ENCODE measurements around the gene PLCB2.
A peak's percentile ranks its signal among the peaks of the same experiment; 100 is the strongest.

Gene PLCB2

GRCh38 chr15:40250771-40251483 lies 56.8 kb downstream of the PLCB2 start:
- no peak for DNase-seq (ENCODE audit: low read depth in 2 of 2)

- no peak for DNase-seq (ENCODE audit: low read depth in 2 of 2)
These were observed 57.5 kb downstream of the PLCB2 start for GRCh38 chr15:40250304-40250656.

GRCh38 chr15:40249477-40250303 lies 58.0 kb downstream of the PLCB2 start:
- DNase-seq (ENCODE audit: low read depth in 2 of 2) = no peak

GRCh38 chr15:40248006-40248783 lies 59.5 kb downstream of the PLCB2 start:
- no peak for DNase-seq (ENCODE audit: low read depth in 2 of 2)

GRCh38 chr15:40247406-40247971 lies 60.2 kb downstream of the PLCB2 start:
- no peak for DNase-seq (ENCODE audit: low read depth in 2 of 2)

GRCh38 chr15:40246496-40247280 lies 61.0 kb downstream of the PLCB2 start:
- DNase-seq (ENCODE audit: low read depth in 2 of 2) = no peak

- DNase-seq (ENCODE audit: low read depth in 2 of 2) = no peak
These were observed 61.9 kb downstream of the PLCB2 start for GRCh38 chr15:40245666-40246450.

GRCh38 chr15:40244961-40245523 lies 62.7 kb downstream of the PLCB2 start:
- DNase-seq (ENCODE audit: low read depth in 2 of 2) = no peak

- DNase-seq (ENCODE audit: low read depth in 2 of 2) = no peak
These were observed 64.5 kb downstream of the PLCB2 start for GRCh38 chr15:40243126-40243810.

- DNase-seq (ENCODE audit: low read depth in 2 of 2) = no peak
These were observed 65.1 kb downstream of the PLCB2 start for GRCh38 chr15:40242601-40243000.

GRCh38 chr15:40242213-40242599 lies 65.5 kb downstream of the PLCB2 start:
- no peak for DNase-seq (ENCODE audit: low read depth in 2 of 2)

GRCh38 chr15:40241269-40242212 lies 66.2 kb downstream of the PLCB2 start:
- no peak for DNase-seq (ENCODE audit: low read depth in 2 of 2)

GRCh38 chr15:40240619-40241221 lies 67.0 kb downstream of the PLCB2 start:
- DNase-seq (ENCODE audit: low read depth in 2 of 2) = no peak

GRCh38 chr15:40239693-40240618 lies 67.8 kb downstream of the PLCB2 start:
- DNase-seq (ENCODE audit: low read depth in 2 of 2) = no peak

- no peak for DNase-seq (ENCODE audit: low read depth in 2 of 2)
These were observed 68.4 kb downstream of the PLCB2 start for GRCh38 chr15:40239404-40239692.

GRCh38 chr15:40238532-40239403 lies 69.0 kb downstream of the PLCB2 start, which contains the start of gene PAK6:
PAK6 (plus strand) TSS chr15:40239063; CDS start chr15:40264786, 25,723 bp downstream.
- peak in 1 of 2 donors; percentile 12 for DNase-seq (ENCODE audit: low read depth in 2 of 2)
